ENCODE results near the gene ARPIN.

The ARPIN gene

GRCh38 chr15:89948796-89949195, 36.0 kb upstream of the ARPIN start:
- TF ChIP-seq ZBTB7A (IDR thresholded peaks at IDR 0.05; ENCODE audit: low read depth) (no peak), TCF12 (IDR thresholded peaks at IDR 0.05; ENCODE audit: low read depth) (no peak), YY1 (IDR thresholded peaks at IDR 0.05; ENCODE audit: low read depth) (no peak), NFIC (IDR thresholded peaks at IDR 0.05) (no peak), EP300 (IDR thresholded peaks at IDR 0.05; ENCODE audit: borderline replicate concordance) (no peak), CEBPB (IDR thresholded peaks at IDR 0.05) (no peak), EGR1 (IDR thresholded peaks at IDR 0.05) (no peak), TAF1 (IDR thresholded peaks at IDR 0.05; ENCODE audit: low read depth) (no peak), USF1 (IDR thresholded peaks at IDR 0.05) (no peak)

- TF ChIP-seq EGR1 (IDR thresholded peaks at IDR 0.05), result no peak
- TF ChIP-seq TEAD4 (IDR thresholded peaks at IDR 0.05), result no peak
- TF ChIP-seq NFIC (IDR thresholded peaks at IDR 0.05), result no peak
- no peak for TF ChIP-seq ZBTB7A (IDR thresholded peaks at IDR 0.05; ENCODE audit: low read depth)
- TF ChIP-seq EP300 (IDR thresholded peaks at IDR 0.05; ENCODE audit: borderline replicate concordance), result no peak
- TF ChIP-seq CEBPB (IDR thresholded peaks at IDR 0.05), result no peak
- no peak for TF ChIP-seq CREB1 (IDR thresholded peaks at IDR 0.05; ENCODE audit: low read depth)
- no peak for TF ChIP-seq TCF12 (IDR thresholded peaks at IDR 0.05; ENCODE audit: low read depth)
- TF ChIP-seq REST (IDR thresholded peaks at IDR 0.05; ENCODE audit: low read depth), result no peak
- no peak for TF ChIP-seq TAF1 (IDR thresholded peaks at IDR 0.05; ENCODE audit: low read depth)
- TF ChIP-seq FOXM1 (IDR thresholded peaks at IDR 0.05; ENCODE audit: borderline replicate concordance, low read depth), result no peak
- TF ChIP-seq MAX (IDR thresholded peaks at IDR 0.05), result no peak
Observed at GRCh38 chr15:89947385-89947784, 34.6 kb upstream of the ARPIN start.

- TF ChIP-seq RAD21 (IDR thresholded peaks at IDR 0.05; ENCODE audit: low read depth), result no peak
- TF ChIP-seq CREB1 (IDR thresholded peaks at IDR 0.05; ENCODE audit: low read depth), result no peak
- TF ChIP-seq MAX (IDR thresholded peaks at IDR 0.05), result no peak
- no peak for TF ChIP-seq CEBPB (IDR thresholded peaks at IDR 0.05)
- TF ChIP-seq YY1 (IDR thresholded peaks at IDR 0.05; ENCODE audit: low read depth), result no peak
- TF ChIP-seq ZBTB7A (IDR thresholded peaks at IDR 0.05; ENCODE audit: low read depth), result no peak
- no peak for TF ChIP-seq NFIC (IDR thresholded peaks at IDR 0.05)
- no peak for TF ChIP-seq EGR1 (IDR thresholded peaks at IDR 0.05)
Observed at GRCh38 chr15:89946681-89947299, 34.0 kb upstream of the ARPIN start.

- TF ChIP-seq MAX (IDR thresholded peaks at IDR 0.05) (no peak), CREB1 (IDR thresholded peaks at IDR 0.05; ENCODE audit: low read depth) (no peak), TAF1 (IDR thresholded peaks at IDR 0.05; ENCODE audit: low read depth) (no peak), USF1 (IDR thresholded peaks at IDR 0.05) (no peak), NFIC (IDR thresholded peaks at IDR 0.05) (no peak), TCF12 (IDR thresholded peaks at IDR 0.05; ENCODE audit: low read depth) (no peak), RAD21 (IDR thresholded peaks at IDR 0.05; ENCODE audit: low read depth) (no peak), ZBTB7A (IDR thresholded peaks at IDR 0.05; ENCODE audit: low read depth) (no peak), CEBPB (IDR thresholded peaks at IDR 0.05) (no peak), EP300 (IDR thresholded peaks at IDR 0.05; ENCODE audit: borderline replicate concordance) (no peak), FOXM1 (IDR thresholded peaks at IDR 0.05; ENCODE audit: borderline replicate concordance, low read depth) (no peak), EGR1 (IDR thresholded peaks at IDR 0.05) (no peak), TEAD4 (IDR thresholded peaks at IDR 0.05) (no peak), YY1 (IDR thresholded peaks at IDR 0.05; ENCODE audit: low read depth) (no peak), REST (IDR thresholded peaks at IDR 0.05; ENCODE audit: low read depth) (no peak)
Observed at GRCh38 chr15:89939910-89940309, 27.2 kb upstream of the ARPIN start.

- no peak for TF ChIP-seq EGR1 (IDR thresholded peaks at IDR 0.05)
- no peak for TF ChIP-seq TAF1 (IDR thresholded peaks at IDR 0.05; ENCODE audit: low read depth)
Observed at GRCh38 chr15:89937365-89938350, 24.9 kb upstream of the ARPIN start.
